ENCODE measurements around the gene IGSF9B.

Gene IGSF9B

DNA sequence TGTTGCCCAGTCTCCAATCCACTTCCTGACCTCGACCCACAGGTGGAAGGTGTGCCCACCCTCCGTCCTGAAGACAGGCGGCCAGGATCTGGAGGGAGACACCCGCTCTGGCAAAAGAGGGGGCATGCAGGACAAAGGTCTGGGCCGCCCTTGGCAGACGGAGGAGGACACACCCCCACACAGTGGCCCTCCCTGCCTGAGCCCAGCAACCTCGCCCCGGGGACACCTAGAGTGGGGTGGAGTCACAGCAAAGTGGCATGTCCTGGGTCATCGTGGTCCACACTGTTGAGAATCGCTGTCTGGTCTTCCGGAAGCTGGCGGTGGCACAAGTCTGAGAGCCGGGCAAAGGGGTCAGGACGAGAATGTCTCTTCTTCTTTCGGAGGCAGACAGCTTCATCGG lies 47.9 kb downstream of the IGSF9B start:
- no peak for DNase-seq (ENCODE audit: low read depth)
- no peak overlapping the region for H3K4me3 ChIP-seq (ENCODE audit: low read depth, low read length)
- TF ChIP-seq, protein P1, sequence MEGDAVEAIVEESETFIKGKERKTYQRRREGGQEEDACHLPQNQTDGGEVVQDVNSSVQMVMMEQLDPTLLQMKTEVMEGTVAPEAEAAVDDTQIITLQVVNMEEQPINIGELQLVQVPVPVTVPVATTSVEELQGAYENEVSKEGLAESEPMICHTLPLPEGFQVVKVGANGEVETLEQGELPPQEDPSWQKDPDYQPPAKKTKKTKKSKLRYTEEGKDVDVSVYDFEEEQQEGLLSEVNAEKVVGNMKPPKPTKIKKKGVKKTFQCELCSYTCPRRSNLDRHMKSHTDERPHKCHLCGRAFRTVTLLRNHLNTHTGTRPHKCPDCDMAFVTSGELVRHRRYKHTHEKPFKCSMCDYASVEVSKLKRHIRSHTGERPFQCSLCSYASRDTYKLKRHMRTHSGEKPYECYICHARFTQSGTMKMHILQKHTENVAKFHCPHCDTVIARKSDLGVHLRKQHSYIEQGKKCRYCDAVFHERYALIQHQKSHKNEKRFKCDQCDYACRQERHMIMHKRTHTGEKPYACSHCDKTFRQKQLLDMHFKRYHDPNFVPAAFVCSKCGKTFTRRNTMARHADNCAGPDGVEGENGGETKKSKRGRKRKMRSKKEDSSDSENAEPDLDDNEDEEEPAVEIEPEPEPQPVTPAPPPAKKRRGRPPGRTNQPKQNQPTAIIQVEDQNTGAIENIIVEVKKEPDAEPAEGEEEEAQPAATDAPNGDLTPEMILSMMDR (IDR thresholded peaks at IDR 0.05; ENCODE audit: control insufficient read depth, extremely low read depth, insufficient read depth), result no peak

DNA sequence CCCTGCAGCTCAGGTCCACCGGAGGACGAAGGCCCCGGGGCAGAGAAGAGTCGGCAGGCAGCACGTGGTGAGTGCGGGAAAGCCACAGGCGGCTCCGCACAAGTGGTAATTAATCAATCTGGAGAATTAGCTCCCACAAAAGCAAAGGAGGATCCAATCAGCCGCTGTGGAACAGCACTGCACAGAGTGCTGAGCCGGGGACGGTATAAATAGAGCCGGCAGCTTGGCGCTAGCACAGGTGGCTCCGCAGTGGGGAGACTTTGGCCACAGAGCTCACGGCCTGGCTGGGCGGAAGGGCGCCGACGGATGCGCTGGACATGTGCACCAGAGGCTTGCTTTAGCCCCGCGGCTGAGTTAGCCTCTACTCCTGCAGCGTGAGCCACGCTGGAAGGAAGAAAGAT lies 48.9 kb downstream of the IGSF9B start:
- no peak overlapping the region for H3K4me3 ChIP-seq (ENCODE audit: low read depth, low read length)

DNA sequence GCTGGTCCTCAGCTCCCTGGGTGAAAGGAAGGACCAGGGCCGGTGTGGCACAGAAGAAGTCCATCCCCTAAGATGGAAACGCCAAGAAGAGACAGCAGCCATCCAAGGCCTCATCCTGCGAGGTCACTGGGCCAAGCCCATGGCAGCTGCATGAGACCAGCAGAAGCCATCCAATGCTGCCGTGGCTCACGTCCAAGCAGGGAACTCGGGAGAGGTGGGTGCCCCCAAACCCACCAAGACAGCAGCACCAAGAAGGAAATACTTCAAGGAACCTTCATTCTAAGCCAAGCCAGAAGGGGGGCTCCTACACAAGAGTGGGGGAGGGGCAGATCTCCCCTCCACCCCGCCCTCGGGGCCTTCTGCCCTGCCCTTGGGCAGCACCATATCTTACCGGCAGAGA lies 49.6 kb downstream of the IGSF9B start:
- DNase-seq (ENCODE audit: low read depth), result no peak
- TF ChIP-seq, protein P1 (IDR thresholded peaks at IDR 0.05; ENCODE audit: control insufficient read depth, extremely low read depth, insufficient read depth), result no peak
- H3K4me3 ChIP-seq (ENCODE audit: low read depth, low read length), result no peak overlapping the region

More for the DNA sequence above, 48.9 kb downstream of the IGSF9B start:
- TF ChIP-seq, protein P1 (IDR thresholded peaks at IDR 0.05; ENCODE audit: control insufficient read depth, extremely low read depth, insufficient read depth), result no peak
- no peak for DNase-seq (ENCODE audit: low read depth)

DNA sequence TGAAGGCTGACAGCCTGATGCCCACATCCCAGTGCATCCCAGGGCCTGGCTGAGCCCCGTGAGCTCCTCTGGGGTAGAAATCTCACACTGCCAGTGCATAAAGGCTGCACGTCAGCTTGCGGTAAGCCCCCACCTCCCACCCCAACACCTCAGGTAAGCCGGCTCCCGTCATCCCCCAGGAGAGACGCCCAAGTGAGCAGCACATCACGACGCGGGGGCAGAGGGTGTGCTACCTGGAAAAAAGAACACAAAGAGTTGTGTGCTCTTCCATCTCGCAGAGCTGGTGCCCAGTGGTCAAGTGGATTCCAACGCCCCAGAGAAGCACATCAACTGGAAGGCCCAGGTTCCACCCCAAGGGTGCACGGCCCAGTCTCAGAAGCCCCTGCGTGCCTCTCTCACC lies 50.0 kb downstream of the IGSF9B start:
- no peak for DNase-seq (ENCODE audit: low read depth)
- TF ChIP-seq, protein P1 (IDR thresholded peaks at IDR 0.05; ENCODE audit: control insufficient read depth, extremely low read depth, insufficient read depth), result no peak

DNA sequence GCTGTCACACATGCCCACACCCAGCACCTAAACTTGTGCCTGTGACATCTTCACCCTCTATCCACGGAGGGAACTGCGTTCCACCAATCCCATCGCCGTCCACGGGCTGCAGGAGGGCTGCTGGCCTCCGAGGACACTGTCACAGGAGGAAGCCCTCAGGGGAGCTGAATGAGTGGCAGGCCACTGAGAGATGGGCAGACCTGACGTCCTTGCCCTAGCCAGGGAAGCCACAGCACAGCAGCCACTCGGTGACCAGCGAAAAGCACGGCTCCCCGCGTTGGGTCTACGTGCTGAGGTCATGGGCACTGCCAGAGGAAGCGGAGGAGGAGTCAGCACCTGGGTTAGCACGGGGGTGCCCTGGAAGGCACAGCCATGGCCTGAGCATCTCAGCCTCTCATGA lies 50.5 kb downstream of the IGSF9B start:
- DNase-seq (ENCODE audit: low read depth), result no peak
- H3K4me3 ChIP-seq (ENCODE audit: low read depth, low read length), result no peak overlapping the region
- TF ChIP-seq, protein P1 (IDR thresholded peaks at IDR 0.05; ENCODE audit: control insufficient read depth, extremely low read depth, insufficient read depth), result no peak

More for the DNA sequence above, 50.0 kb downstream of the IGSF9B start:
- H3K4me3 ChIP-seq (ENCODE audit: low read depth, low read length), result no peak overlapping the region

DNA sequence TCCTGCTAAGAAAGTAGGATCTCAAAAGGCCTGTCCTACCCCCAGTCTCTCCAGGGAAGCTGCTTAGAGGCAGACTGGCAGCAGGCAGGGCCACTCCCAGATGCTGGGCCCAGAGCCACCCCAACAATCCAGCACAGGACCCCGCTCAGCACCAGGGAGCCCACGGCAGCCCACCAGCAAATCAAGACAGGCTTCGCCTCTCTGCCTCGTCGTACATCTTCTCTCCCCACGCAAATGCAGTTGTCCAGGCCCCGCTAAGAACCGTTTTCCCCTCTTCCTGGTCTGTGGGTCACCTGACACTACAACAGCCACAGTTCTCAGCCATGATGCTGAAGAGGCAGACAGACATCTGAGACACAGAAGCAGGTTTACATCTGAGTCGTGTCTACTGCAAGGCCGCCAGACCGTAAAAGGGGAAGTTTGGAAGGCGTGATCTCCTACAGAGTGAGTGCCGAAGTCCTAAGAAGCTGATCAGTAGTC lies 51.1 kb downstream of the IGSF9B start:
- H3K4me3 ChIP-seq (ENCODE audit: low read depth, low read length), result no peak overlapping the region
- DNase-seq (ENCODE audit: low read depth), result no peak
- TF ChIP-seq, protein P1 (IDR thresholded peaks at IDR 0.05; ENCODE audit: control insufficient read depth, extremely low read depth, insufficient read depth), result no peak

DNA sequence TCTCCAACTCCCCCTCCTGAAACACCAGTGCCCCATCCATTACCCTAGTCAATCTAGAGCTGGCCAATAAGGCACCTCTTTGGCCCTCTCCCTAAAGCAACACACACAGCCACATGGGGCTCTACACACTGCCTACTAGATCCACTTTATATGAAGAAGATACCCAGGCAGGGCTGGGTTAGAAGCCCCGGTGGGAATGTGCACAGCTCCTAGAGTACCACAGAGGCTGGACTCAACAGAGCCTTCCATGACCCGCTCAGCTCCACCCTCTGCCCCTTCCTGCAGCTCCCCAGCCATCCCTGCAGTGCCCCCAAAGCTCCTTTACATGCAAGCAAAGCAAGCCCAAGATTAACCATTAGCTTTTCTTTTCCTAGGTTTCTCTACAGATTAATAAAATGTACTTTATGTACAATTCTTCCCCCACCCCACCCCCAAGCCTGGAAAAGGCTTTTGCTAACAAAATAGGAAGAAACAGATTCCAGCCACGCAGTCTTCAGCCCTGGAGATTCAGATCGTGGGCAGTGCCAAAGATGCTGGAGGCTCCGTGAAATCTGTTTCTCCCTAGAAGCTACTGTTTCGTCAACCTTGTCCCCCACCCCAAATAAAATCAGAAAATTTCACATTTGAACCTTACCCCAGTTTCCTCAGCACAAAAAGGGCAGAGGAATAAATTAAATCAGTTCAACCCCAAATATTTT lies 51.8 kb downstream of the IGSF9B start:
- TF ChIP-seq, protein P1 (IDR thresholded peaks at IDR 0.05; ENCODE audit: control insufficient read depth, extremely low read depth, insufficient read depth), result no peak
- H3K4me3 ChIP-seq (ENCODE audit: low read depth, low read length), result no peak overlapping the region
- DNase-seq (ENCODE audit: low read depth), result no peak
